ENCODE data around the gene SOX11. TPM values are rescaled to one million over a fixed set of nuclear protein-coding genes. Genes with fewer than 3 reads are reported as not detected.
A peak's percentile ranks its signal among the peaks of the same experiment; 100 is the strongest.

The SOX11 gene
- total and polyA plus RNA-seq, 4 donors, result 22.1 to 74.0 (median 40.5) TPM

DNA sequence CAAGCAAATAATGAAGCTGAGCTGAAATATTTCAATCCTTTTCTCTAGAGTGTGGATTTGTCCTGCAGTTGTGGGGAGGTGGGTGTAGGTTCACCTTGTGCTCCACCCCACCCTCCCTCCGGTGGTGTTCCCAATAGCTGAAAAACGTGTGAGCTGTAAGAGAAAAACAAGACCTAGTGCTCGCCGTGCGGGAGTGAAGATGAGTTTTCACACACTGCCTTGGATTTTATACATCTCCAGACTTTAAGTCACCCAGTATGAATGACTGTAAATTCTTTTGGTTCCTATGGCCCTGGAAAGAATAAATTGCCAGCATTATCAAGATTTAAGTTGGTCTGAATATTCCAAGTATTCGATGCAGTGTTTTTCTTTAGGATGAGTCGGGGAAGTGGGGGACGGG is 1.9 kb upstream of the SOX11 start:
- H3K27ac ChIP-seq (ENCODE audit: low read depth, low read length), result peak overlapping the region; percentile 83
- no peaks in the 10 kb centered on the region for H3K9me3 ChIP-seq (ENCODE audit: control insufficient read depth, insufficient read depth, low read length)
- H3K27me3 ChIP-seq (ENCODE audit: control insufficient read depth, insufficient read depth, low read length), result no peaks in the 10 kb centered on the region
- peak in 4 of 6 donors; percentile 17 to 91 (median 66) for DNase-seq (ENCODE audit: low read depth in 4 of 6, low spot score in 6 of 6)
- no peaks in the 10 kb centered on the region for H3K36me3 ChIP-seq (ENCODE audit: control insufficient read depth, insufficient read depth, low read length)
- H3K4me3 ChIP-seq (ENCODE audit: low read depth, low read length), result peak overlapping the region; percentile 62
- H3K4me1 ChIP-seq (ENCODE audit: control insufficient read depth, insufficient read depth, low read length), result no peaks in the 10 kb centered on the region
- no CpG with 5 or more reads among the region's 8 CpGs for WGBS (ENCODE audit: insufficient coverage)

GRCh38 chr2:5690718-5691220 is 1.4 kb upstream of the SOX11 start:
- peak in 4 of 6 donors; percentile 21 to 83 (median 54) for DNase-seq (ENCODE audit: low read depth in 4 of 6, low spot score in 6 of 6)
- H3K27ac ChIP-seq (ENCODE audit: low read depth, low read length), result peak overlapping the region; percentile 83
- H3K9me3 ChIP-seq (ENCODE audit: control insufficient read depth, insufficient read depth, low read length), result no peaks in the 10 kb centered on the region
- H3K27me3 ChIP-seq (ENCODE audit: control insufficient read depth, insufficient read depth, low read length), result no peaks in the 10 kb centered on the region
- H3K4me3 ChIP-seq (ENCODE audit: low read depth, low read length), result peak overlapping the region; percentile 62
- H3K36me3 ChIP-seq (ENCODE audit: control insufficient read depth, insufficient read depth, low read length), result peaks cover 3% of the 10 kb centered on the region
- WGBS (ENCODE audit: insufficient coverage), result 0% methylated on average over 14 of the region's 25 CpGs
- no peaks in the 10 kb centered on the region for H3K4me1 ChIP-seq (ENCODE audit: control insufficient read depth, insufficient read depth, low read length)

GRCh38 chr2:5691221-5691984 is 781 bp upstream of the SOX11 start:
- Histone ChIP-seq H3K27me3 (ENCODE audit: control insufficient read depth, insufficient read depth, low read length) (no peaks in the 10 kb centered on the region), H3K36me3 (ENCODE audit: control insufficient read depth, insufficient read depth, low read length) (peaks cover 3% of the 10 kb centered on the region), H3K4me1 (ENCODE audit: control insufficient read depth, insufficient read depth, low read length) (no peaks in the 10 kb centered on the region), H3K4me3 (ENCODE audit: low read depth, low read length) (peak overlapping the region; percentile 71), H3K9me3 (ENCODE audit: control insufficient read depth, insufficient read depth, low read length) (no peaks in the 10 kb centered on the region), H3K27ac (ENCODE audit: low read depth, low read length) (peak overlapping the region; percentile 89)
- under 1% methylated on average over 77 of the region's 83 CpGs for WGBS (ENCODE audit: insufficient coverage)
- peak; percentile 64 to 97 (median 74) for DNase-seq (ENCODE audit: low read depth in 4 of 6, low spot score in 6 of 6)

DNA sequence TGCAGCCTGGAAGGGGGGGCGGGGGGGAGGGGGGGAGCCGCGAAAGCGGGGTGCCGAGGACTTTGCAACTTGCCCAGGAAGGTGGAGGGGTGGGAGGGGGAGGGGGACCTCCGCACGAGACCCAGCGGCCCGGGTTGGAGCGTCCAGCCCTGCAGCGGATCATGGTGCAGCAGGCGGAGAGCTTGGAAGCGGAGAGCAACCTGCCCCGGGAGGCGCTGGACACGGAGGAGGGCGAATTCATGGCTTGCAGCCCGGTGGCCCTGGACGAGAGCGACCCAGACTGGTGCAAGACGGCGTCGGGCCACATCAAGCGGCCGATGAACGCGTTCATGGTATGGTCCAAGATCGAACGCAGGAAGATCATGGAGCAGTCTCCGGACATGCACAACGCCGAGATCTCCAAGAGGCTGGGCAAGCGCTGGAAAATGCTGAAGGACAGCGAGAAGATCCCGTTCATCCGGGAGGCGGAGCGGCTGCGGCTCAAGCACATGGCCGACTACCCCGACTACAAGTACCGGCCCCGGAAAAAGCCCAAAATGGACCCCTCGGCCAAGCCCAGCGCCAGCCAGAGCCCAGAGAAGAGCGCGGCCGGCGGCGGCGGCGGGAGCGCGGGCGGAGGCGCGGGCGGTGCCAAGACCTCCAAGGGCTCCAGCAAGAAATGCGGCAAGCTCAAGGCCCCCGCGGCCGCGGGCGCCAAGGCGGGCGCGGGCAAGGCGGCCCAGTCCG is 540 bp downstream of the SOX11 start:
- Histone ChIP-seq H3K4me3 (ENCODE audit: low read depth, low read length) (peak overlapping the region; percentile 83), H3K9me3 (ENCODE audit: control insufficient read depth, insufficient read depth, low read length) (no peaks in the 10 kb centered on the region), H3K27ac (ENCODE audit: low read depth, low read length) (peak overlapping the region; percentile 89), H3K36me3 (ENCODE audit: control insufficient read depth, insufficient read depth, low read length) (peaks cover 3% of the 10 kb centered on the region), H3K4me1 (ENCODE audit: control insufficient read depth, insufficient read depth, low read length) (no peaks in the 10 kb centered on the region), H3K27me3 (ENCODE audit: control insufficient read depth, insufficient read depth, low read length) (no peaks in the 10 kb centered on the region)
- peak in 4 of 6 donors; percentile 23 to 85 (median 58) for DNase-seq (ENCODE audit: low read depth in 4 of 6, low spot score in 6 of 6)
- under 1% methylated on average over 68 of the region's 69 CpGs for WGBS (ENCODE audit: insufficient coverage)

- peak in 4 of 6 donors; percentile 17 to 76 (median 62) for DNase-seq (ENCODE audit: low read depth in 4 of 6, low spot score in 6 of 6)
- WGBS (ENCODE audit: insufficient coverage), result under 1% methylated on average over 102 of the region's 102 CpGs
- Histone ChIP-seq H3K4me3 (ENCODE audit: low read depth, low read length) (peak overlapping the region; percentile 83), H3K27ac (ENCODE audit: low read depth, low read length) (peak overlapping the region; percentile 81), H3K27me3 (ENCODE audit: control insufficient read depth, insufficient read depth, low read length) (no peaks in the 10 kb centered on the region), H3K4me1 (ENCODE audit: control insufficient read depth, insufficient read depth, low read length) (no peaks in the 10 kb centered on the region), H3K9me3 (ENCODE audit: control insufficient read depth, insufficient read depth, low read length) (no peaks in the 10 kb centered on the region), H3K36me3 (ENCODE audit: control insufficient read depth, insufficient read depth, low read length) (peaks cover 3% of the 10 kb centered on the region)
These were observed 1.4 kb downstream of the SOX11 start for GRCh38 chr2:5693287-5694201.

GRCh38 chr2:5694306-5694705 is 2.1 kb downstream of the SOX11 start:
- Histone ChIP-seq H3K4me3 (ENCODE audit: low read depth, low read length) (peak overlapping the region; percentile 83), H3K9me3 (ENCODE audit: control insufficient read depth, insufficient read depth, low read length) (no peaks in the 10 kb centered on the region), H3K4me1 (ENCODE audit: control insufficient read depth, insufficient read depth, low read length) (no peaks in the 10 kb centered on the region), H3K36me3 (ENCODE audit: control insufficient read depth, insufficient read depth, low read length) (peaks cover 3% of the 10 kb centered on the region), H3K27me3 (ENCODE audit: control insufficient read depth, insufficient read depth, low read length) (no peaks in the 10 kb centered on the region), H3K27ac (ENCODE audit: low read depth, low read length) (peak overlapping the region; percentile 52)
- WGBS (ENCODE audit: insufficient coverage), result 0% methylated on average over 4 of the region's 9 CpGs
- DNase-seq (ENCODE audit: low read depth in 4 of 6, low spot score in 6 of 6), result peak in 4 of 6 donors; percentile 27 to 90 (median 66)

DNA sequence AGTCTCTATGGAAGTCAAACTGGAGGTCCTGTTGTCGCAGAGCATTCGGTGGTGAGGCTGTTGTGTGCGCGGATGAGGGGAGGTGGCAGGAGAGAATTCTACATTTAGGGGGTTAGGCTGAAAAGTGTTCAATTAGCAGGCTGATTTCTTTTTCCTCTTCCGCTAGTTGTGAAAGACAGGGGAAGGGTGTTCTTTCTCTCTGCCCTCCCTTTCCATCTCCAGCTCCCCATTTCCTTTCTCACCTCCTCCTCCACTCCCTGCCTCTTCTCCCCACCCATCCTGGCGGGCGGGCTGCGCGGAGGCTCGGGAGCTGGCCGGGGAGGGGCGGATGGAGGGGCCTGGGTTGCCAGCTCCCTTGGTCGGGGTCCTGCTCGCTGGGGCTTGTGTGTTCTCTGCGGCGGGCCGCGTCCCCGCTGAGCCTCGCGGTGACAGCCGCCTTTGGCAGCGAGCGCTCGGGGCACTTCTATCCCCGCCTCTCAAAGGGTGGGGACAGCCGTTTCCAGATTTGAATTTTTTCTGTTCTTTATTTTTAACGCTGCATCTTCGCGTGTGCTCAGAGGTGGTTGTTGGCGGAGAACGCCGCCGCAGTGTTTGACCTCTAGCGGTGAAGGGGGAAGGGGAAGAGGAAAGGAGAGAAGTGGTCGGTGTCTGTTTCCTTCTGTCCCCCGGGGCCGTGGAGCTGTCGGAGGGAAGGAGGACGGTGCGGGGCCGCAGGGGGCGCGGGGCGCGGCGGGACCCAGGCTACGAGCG is 3.6 kb downstream of the SOX11 start:
- Histone ChIP-seq H3K27ac (ENCODE audit: low read depth, low read length) (peak overlapping the region; percentile 91), H3K4me1 (ENCODE audit: control insufficient read depth, insufficient read depth, low read length) (no peaks in the 10 kb centered on the region), H3K4me3 (ENCODE audit: low read depth, low read length) (peak overlapping the region; percentile 83), H3K27me3 (ENCODE audit: control insufficient read depth, insufficient read depth, low read length) (no peaks in the 10 kb centered on the region), H3K9me3 (ENCODE audit: control insufficient read depth, insufficient read depth, low read length) (no peaks in the 10 kb centered on the region), H3K36me3 (ENCODE audit: control insufficient read depth, insufficient read depth, low read length) (peaks cover 3% of the 10 kb centered on the region)
- WGBS (ENCODE audit: insufficient coverage), result under 1% methylated on average over 48 of the region's 49 CpGs
- peak in 4 of 6 donors; percentile 21 to 81 (median 60) for DNase-seq (ENCODE audit: low read depth in 4 of 6, low spot score in 6 of 6)

- Histone ChIP-seq H3K27me3 (ENCODE audit: control insufficient read depth, insufficient read depth, low read length) (no peaks in the 10 kb centered on the region), H3K9me3 (ENCODE audit: control insufficient read depth, insufficient read depth, low read length) (no peaks in the 10 kb centered on the region), H3K4me3 (ENCODE audit: low read depth, low read length) (peak overlapping the region; percentile 83), H3K27ac (ENCODE audit: low read depth, low read length) (peak overlapping the region; percentile 91), H3K36me3 (ENCODE audit: control insufficient read depth, insufficient read depth, low read length) (peaks cover 3% of the 10 kb centered on the region), H3K4me1 (ENCODE audit: control insufficient read depth, insufficient read depth, low read length) (no peaks in the 10 kb centered on the region)
- WGBS (ENCODE audit: insufficient coverage), result 0% methylated on average over 65 of the region's 65 CpGs
- DNase-seq (ENCODE audit: low read depth in 4 of 6, low spot score in 6 of 6), result peak in 1 of 6 donors; percentile 67
These were observed 4.3 kb downstream of the SOX11 start for GRCh38 chr2:5696404-5696944.

Data from spinal cord (tissue), 10 donors.